GM23338 (cell line): Measurements from ENCODE around the gene SELENOF. TPM values are rescaled to one million over a fixed set of nuclear protein-coding genes. Genes with fewer than 3 reads are reported as not detected.

ENCODE experiments used
- ATAC-seq: fragments of 200-7000 bp; cut with Tn5 transposase; 3 replicates; pipeline ENCODE4 v1.9.1; 2020
- DNase-seq: peaks from one replicate; pipeline ENCODE4 v3.0.0-alpha.2; 2015; ENCODE audit warnings: low spot score
- H2AFZ ChIP-seq: fragments of 200-600 bp; sonication (generic); 2 replicates; pipeline ENCODE4 v1.8.0; 2016; ENCODE audit warnings: antibody characterized with exemption, mild to moderate bottlenecking, moderate library complexity
- H3F3A ChIP-seq: fragments of 200-600 bp; sonication (generic); replicated peaks from 2 replicates; pipeline ENCODE4 v1.8.0; 2017; ENCODE audit warnings: antibody characterized with exemption, mixed run types, low read depth
- H3K27ac ChIP-seq: fragments of 200-600 bp; sonication (generic); 2 replicates; pipeline ENCODE4 v1.6.1; 2016; ENCODE audit warnings: low read depth
- H3K27me3 ChIP-seq: fragments of 200-600 bp; sonication (generic); 2 replicates; pipeline ENCODE4 v1.8.0; 2016; ENCODE audit warnings: mild to moderate bottlenecking, mixed run types, moderate library complexity; ENCODE audit not compliant: insufficient read depth
- H3K36me3 ChIP-seq: fragments of 200-600 bp; sonication (generic); 2 replicates; pipeline ENCODE4 v1.8.0; 2016; ENCODE audit warnings: mild to moderate bottlenecking; ENCODE audit not compliant: insufficient read depth
- H3K4me1 ChIP-seq: fragments of 200-600 bp; sonication (generic); 2 replicates; pipeline ENCODE4 v1.8.0; 2016; ENCODE audit warnings: mild to moderate bottlenecking, moderate library complexity; ENCODE audit not compliant: insufficient read depth
- H3K4me2 ChIP-seq: fragments of 200-600 bp; sonication (generic); 2 replicates; pipeline ENCODE4 v1.7.1; 2017; ENCODE audit warnings: mixed run types
- H3K4me3 ChIP-seq: fragments of 200-600 bp; sonication (generic); 2 replicates; pipeline ENCODE4 v1.6.1; 2016; ENCODE audit warnings: mixed run types
- H3K79me2 ChIP-seq: fragments of 200-600 bp; sonication (generic); replicated peaks from 2 replicates; pipeline ENCODE4 v1.8.0; 2017; ENCODE audit warnings: mild to moderate bottlenecking; ENCODE audit not compliant: insufficient read depth
- H3K9me2 ChIP-seq: fragments of 200-600 bp; sonication (generic); 2 replicates; pipeline ENCODE4 v1.8.0; 2017; ENCODE audit not compliant: insufficient read depth
- H4K20me1 ChIP-seq: fragments of 200-600 bp; sonication (generic); replicated peaks from 2 replicates; pipeline ENCODE4 v1.8.0; 2017; ENCODE audit warnings: mild to moderate bottlenecking; ENCODE audit not compliant: insufficient read depth
- H3K27ac Mint-ChIP-seq: 2 replicates; pipeline ENCODE4 v1.8.0; 2020; ENCODE audit warnings: inconsistent platforms, mild to moderate bottlenecking, moderate library complexity, mixed read lengths
- H3K27me3 Mint-ChIP-seq: 3 replicates; pipeline ENCODE4 v1.8.0; 2022; ENCODE audit warnings: low read depth, mild to moderate bottlenecking, moderate library complexity, mixed read lengths, inconsistent platforms; ENCODE audit not compliant: insufficient read depth, poor library complexity
- H3K36me3 Mint-ChIP-seq: 3 replicates; pipeline ENCODE4 v1.8.0; 2021; ENCODE audit warnings: low read depth, mild to moderate bottlenecking, inconsistent platforms, moderate library complexity, mixed read lengths
- H3K4me1 Mint-ChIP-seq: 3 replicates; pipeline ENCODE4 v1.8.0; 2020; ENCODE audit warnings: mild to moderate bottlenecking, inconsistent platforms, mixed read lengths
- H3K4me3 Mint-ChIP-seq: 3 replicates; pipeline ENCODE4 v1.8.0; 2021; ENCODE audit warnings: moderate library complexity, mild to moderate bottlenecking, inconsistent platforms, mixed read lengths
- H3K9me3 Mint-ChIP-seq: 3 replicates; pipeline ENCODE4 v1.8.0; 2020; ENCODE audit warnings: moderate library complexity, mild to moderate bottlenecking, inconsistent platforms, mixed read lengths
- CREB1 ChIP-seq: fragments of 250-450 bp; sonication (Bioruptor Pico); IDR thresholded peaks from 2 replicates; pipeline ENCODE4 v1.5.0; 2020; ENCODE audit warnings: low read depth, mild to moderate bottlenecking, moderate library complexity
- EZH2 ChIP-seq: fragments of 200-600 bp; sonication (generic); IDR thresholded peaks from one replicate; pipeline ENCODE4 v1.8.0; 2017; ENCODE audit warnings: antibody characterized with exemption, mild to moderate bottlenecking, low read depth; ENCODE audit not compliant: unreplicated experiment
- EZH2phosphoT487 ChIP-seq: fragments of 200-600 bp; sonication (generic); IDR thresholded peaks from one replicate; pipeline ENCODE4 v1.8.1; 2018; ENCODE audit warnings: antibody characterized with exemption; ENCODE audit not compliant: unreplicated experiment
- JUNB ChIP-seq: IDR thresholded peaks from one replicate; pipeline ENCODE4 v1.6.1; 2016; ENCODE audit warnings: antibody characterized with exemption; ENCODE audit not compliant: unreplicated experiment
- POLR2AphosphoS5 ChIP-seq: IDR thresholded peaks from 2 replicates; pipeline ENCODE4 v1.6.1; 2016; ENCODE audit warnings: antibody characterized with exemption, low read depth
- REST ChIP-seq: IDR thresholded peaks from one replicate; pipeline ENCODE4 v1.6.1; 2018; ENCODE audit warnings: antibody characterized with exemption; ENCODE audit not compliant: unreplicated experiment
- ZNF114 ChIP-seq: fragments of 250-450 bp; sonication (Bioruptor Pico); IDR thresholded peaks from 2 replicates; pipeline ENCODE4 v1.5.0; 2020; ENCODE audit warnings: mild to moderate bottlenecking, moderate library complexity
- ZNF462 ChIP-seq: fragments of 250-450 bp; sonication (Bioruptor Pico); IDR thresholded peaks from 2 replicates; pipeline ENCODE4 v1.5.0; 2020; ENCODE audit warnings: mild to moderate bottlenecking, moderate library complexity
- polyA plus RNA-seq: library from polyadenylated mRNA; unstranded; fragments of >200 nt; fragmentation: Nextera tagmentation; extraction: Ambion mirVana; gene quantifications from 2 replicates; pipeline ENCODE4 v1.2.1, GENCODE V29; 2016
- total RNA-seq: library from RNA; depleted of rRNA; stranded (reverse); fragments of >200 nt; shearing (Covaris generic); gene quantifications from 2 replicates; pipeline ENCODE4 v1.2.3, GENCODE V29; 2014

Gene SELENOF
- total and polyA plus RNA-seq, 2 experiments from 2014 or later: 113 to 142 TPM

GRCh38 chr1:86846164-86846647 is 67.7 kb downstream of the SELENOF start:
- Histone ChIP-seq H3K79me2 (no peaks in the 10 kb centered on the region), H2AFZ (no peak overlapping the region), H3K4me3 (no peak overlapping the region), H3K9me2 (0 out of 2 replicates have a peak, but pooled peaks cover 4% of the 10 kb centered on the region), H3K4me1 (no peaks in the 10 kb centered on the region; the same call in 1 of the 2 replicates), H3K27ac (no peak overlapping the region), H3F3A (no peaks in the 10 kb centered on the region), H4K20me1 (no peaks in the 10 kb centered on the region), H3K36me3 (no peaks in the 10 kb centered on the region), H3K27me3 (no peaks in the 10 kb centered on the region), H3K4me2 (no peak overlapping the region)
- H3K4me3 Mint-ChIP-seq: no peak overlapping the region
- no peaks in the 10 kb centered on the region for H3K9me3 Mint-ChIP-seq
- ATAC-seq: no peak
- H3K36me3 Mint-ChIP-seq: no peaks in the 10 kb centered on the region
- peaks cover 2% of the 10 kb centered on the region for H3K27me3 Mint-ChIP-seq
- no peak for DNase-seq
- TF ChIP-seq POLR2AphosphoS5 (no peak), JUNB (no peak), ZNF114 (CRISPR knock-in tag) (no peak), ZNF462 (CRISPR knock-in tag) (no peak), REST (no peak), EZH2phosphoT487 (no peak), EZH2 (no peak), CREB1 (CRISPR knock-in tag) (no peak)
- H3K27ac Mint-ChIP-seq: no peak overlapping the region
- H3K4me1 Mint-ChIP-seq: peaks cover 6% of the 10 kb centered on the region; the same call in 1 of the 3 replicates
